HG03060 (cell line): Measurements from ENCODE around the gene CALHM2.
"Not testable (repeated sequence)": the region's sequence is repeated elsewhere in the genome, so short reads cannot be mapped to it uniquely, and the experiment has no call there.

Experiments
- ATAC-seq: cut with Tn5 transposase; IDR thresholded peaks from one replicate; pipeline ENCODE4 v1.9.1; 2021; ENCODE audit warnings: low read depth, moderate number of reproducible peaks; ENCODE audit not compliant: unreplicated experiment

CALHM2 gene

GRCh38 chr10:103451831-103452505 is at the start of gene CALHM2:
CALHM2 (minus strand) TSS chr10:103452370; CDS start chr10:103449941, 2,429 bp downstream.
- ATAC-seq, result peak; percentile 37

- no peak for ATAC-seq
These were observed 49.0 kb upstream of the CALHM2 start for GRCh38 chr10:103501186-103501585.

GRCh38 chr10:103500481-103500880 is 48.3 kb upstream of the CALHM2 start:
- ATAC-seq, result no peak

GRCh38 chr10:103499881-103500280 is 47.7 kb upstream of the CALHM2 start:
- no peak for ATAC-seq

- no peak for ATAC-seq
These were observed 46.9 kb upstream of the CALHM2 start for GRCh38 chr10:103498936-103499638.

GRCh38 chr10:103497161-103497915 is 45.2 kb upstream of the CALHM2 start:
- no peak for ATAC-seq

- no peak for ATAC-seq
These were observed 43.2 kb upstream of the CALHM2 start for GRCh38 chr10:103495321-103495720.

- no peak for ATAC-seq
These were observed 42.0 kb upstream of the CALHM2 start for GRCh38 chr10:103493916-103494877.

GRCh38 chr10:103493362-103493915 is 41.3 kb upstream of the CALHM2 start, which contains the start of gene NEURL1:
NEURL1 (plus strand) TSS chr10:103493705; CDS start chr10:103494388, 683 bp downstream.
- ATAC-seq, result no peak

- ATAC-seq, result no peak
These were observed 40.6 kb upstream of the CALHM2 start for GRCh38 chr10:103492655-103493261.

GRCh38 chr10:103491729-103492364 is 39.7 kb upstream of the CALHM2 start:
- no peak for ATAC-seq

GRCh38 chr10:103490986-103491314 is 38.8 kb upstream of the CALHM2 start:
- ATAC-seq, result no peak

- no peak for ATAC-seq
These were observed 35.2 kb upstream of the CALHM2 start for GRCh38 chr10:103487410-103487708.

GRCh38 chr10:103486635-103487409 is 34.7 kb upstream of the CALHM2 start:
- not testable (repeated sequence) for ATAC-seq

- no peak for ATAC-seq
These were observed 29.9 kb upstream of the CALHM2 start for GRCh38 chr10:103481974-103482531.

- no peak for ATAC-seq
These were observed 28.4 kb upstream of the CALHM2 start for GRCh38 chr10:103480521-103480920.

GRCh38 chr10:103479135-103479534 is 27.0 kb upstream of the CALHM2 start, which contains the start of gene CALHM3:
CALHM3 (minus strand) TSS chr10:103479240; CDS start chr10:103479032, 208 bp downstream.
- ATAC-seq, result no peak

GRCh38 chr10:103478671-103479070 is 26.5 kb upstream of the CALHM2 start:
- no peak for ATAC-seq
